Stimulated activated CD8-positive, alpha-beta memory T cell treated with anti-CD3 and anti-CD28 coated beads, Interleukin-12 subunit alpha, Interleukin-12 subunit beta, amount 100 ng/mL, for 4 hours (primary cell): ENCODE measurements around the gene GJD2.

Experiments used
- DNase-seq: peaks from one replicate; pipeline ENCODE4 v3.0.0-alpha.2; 2020; ENCODE audit warnings: low read depth

GJD2 gene

GRCh38 chr15:34773013-34773412, 18.2 kb upstream of the GJD2 start:
- DNase-seq: no peak

- DNase-seq: no peak
These were observed 17.5 kb upstream of the GJD2 start for GRCh38 chr15:34772312-34772711.

GRCh38 chr15:34769711-34770110, 14.9 kb upstream of the GJD2 start:
- no peak for DNase-seq

GRCh38 chr15:34768530-34768929, 13.7 kb upstream of the GJD2 start:
- DNase-seq: no peak

- DNase-seq: no peak
These were observed 10.9 kb upstream of the GJD2 start for GRCh38 chr15:34765741-34766140.

GRCh38 chr15:34760909-34761308, 6.1 kb upstream of the GJD2 start:
- DNase-seq: no peak

GRCh38 chr15:34759992-34760391, 5.2 kb upstream of the GJD2 start:
- DNase-seq: no peak

- DNase-seq: no peak
These were observed 4.5 kb upstream of the GJD2 start for GRCh38 chr15:34759347-34759746.

GRCh38 chr15:34757262-34757661, 2.5 kb upstream of the GJD2 start:
- no peak for DNase-seq

GRCh38 chr15:34755419-34755773, 598 bp upstream of the GJD2 start:
- DNase-seq: no peak

- no peak for DNase-seq
These were observed 612 bp downstream of the GJD2 start for GRCh38 chr15:34754171-34754601.

- DNase-seq: no peak
These were observed 1.4 kb downstream of the GJD2 start for GRCh38 chr15:34753236-34753894.

GRCh38 chr15:34749691-34750090, 5.1 kb downstream of the GJD2 start:
- DNase-seq: no peak

GRCh38 chr15:34739346-34739745, 15.5 kb downstream of the GJD2 start:
- no peak for DNase-seq

- DNase-seq: no peak
These were observed 16.8 kb downstream of the GJD2 start for GRCh38 chr15:34738002-34738401.

- DNase-seq: no peak
These were observed 17.3 kb downstream of the GJD2 start for GRCh38 chr15:34737477-34737876.

- no peak for DNase-seq
These were observed 20.5 kb downstream of the GJD2 start for GRCh38 chr15:34734303-34734702.

- no peak for DNase-seq
These were observed 21.2 kb downstream of the GJD2 start for GRCh38 chr15:34733621-34734020.

GRCh38 chr15:34732430-34732829, 22.4 kb downstream of the GJD2 start:
- no peak for DNase-seq

GRCh38 chr15:34730701-34731100, 24.1 kb downstream of the GJD2 start:
- no peak for DNase-seq

- DNase-seq: no peak
These were observed 24.9 kb downstream of the GJD2 start for GRCh38 chr15:34729886-34730285.

- DNase-seq: no peak
These were observed 25.7 kb downstream of the GJD2 start for GRCh38 chr15:34729056-34729455.

- DNase-seq: no peak
These were observed 28.2 kb downstream of the GJD2 start for GRCh38 chr15:34726406-34727100.

GRCh38 chr15:34725556-34725955, 29.2 kb downstream of the GJD2 start:
- DNase-seq: no peak
